Nephron progenitor cell (in vitro differentiated cells): ENCODE results near the gene MYL5.
A peak's percentile ranks its signal among the peaks of the same experiment; 100 is the strongest.

ENCODE experiments used
- DNase-seq: peaks from one replicate; pipeline ENCODE4 v3.0.0; 2021
- H3K27ac Mint-ChIP-seq: 2 replicates; pipeline ENCODE4 v1.8.0; 2021; ENCODE audit warnings: mild to moderate bottlenecking, moderate library complexity, mixed read lengths
- H3K27me3 Mint-ChIP-seq: 2 replicates; pipeline ENCODE4 v1.8.0; 2021; ENCODE audit warnings: mild to moderate bottlenecking, low read depth, mixed read lengths; ENCODE audit not compliant: poor library complexity
- H3K36me3 Mint-ChIP-seq: 2 replicates; pipeline ENCODE4 v1.8.0; 2021; ENCODE audit warnings: low read depth, mixed read lengths
- H3K4me1 Mint-ChIP-seq: 2 replicates; pipeline ENCODE4 v1.8.0; 2021; ENCODE audit warnings: mixed read lengths
- H3K4me3 Mint-ChIP-seq: 2 replicates; pipeline ENCODE4 v1.8.0; 2021; ENCODE audit warnings: mild to moderate bottlenecking, moderate library complexity, mixed read lengths
- H3K9me3 Mint-ChIP-seq: 2 replicates; pipeline ENCODE4 v1.8.0; 2021; ENCODE audit warnings: mild to moderate bottlenecking, moderate library complexity, mixed read lengths
- CTCF ChIP-seq: fragments of 200-600 bp; sonication (generic); IDR thresholded peaks from 2 replicates; pipeline ENCODE4 v1.5.0; 2021; ENCODE audit warnings: antibody characterized with exemption

Gene MYL5

GRCh38 chr4:663438-664428 is 10.6 kb upstream of the MYL5 start:
- TF ChIP-seq CTCF = no peak
- Mint-ChIP-seq H3K27me3 (peaks cover 11% of the 10 kb centered on the region), H3K9me3 (no peaks in the 10 kb centered on the region), H3K36me3 (peaks cover 21% of the 10 kb centered on the region), H3K4me1 (peaks cover 11% of the 10 kb centered on the region), H3K4me3 (peak overlapping the region; percentile 77), H3K27ac (no peak overlapping the region)
- DNase-seq = peak; percentile 64

GRCh38 chr4:664713-665231 is 9.6 kb upstream of the MYL5 start:
- H3K36me3 Mint-ChIP-seq = peaks cover 13% of the 10 kb centered on the region
- no peak overlapping the region for H3K27ac Mint-ChIP-seq
- H3K9me3 Mint-ChIP-seq = no peaks in the 10 kb centered on the region
- peaks cover 11% of the 10 kb centered on the region for H3K27me3 Mint-ChIP-seq
- no peak for DNase-seq
- peak overlapping the region; percentile 77 for H3K4me3 Mint-ChIP-seq
- TF ChIP-seq CTCF = no peak
- H3K4me1 Mint-ChIP-seq = peaks cover 5% of the 10 kb centered on the region

- Mint-ChIP-seq H3K27me3 (peaks cover 11% of the 10 kb centered on the region), H3K36me3 (peaks cover 8% of the 10 kb centered on the region), H3K4me3 (no peak overlapping the region), H3K9me3 (no peaks in the 10 kb centered on the region), H3K4me1 (peaks cover 5% of the 10 kb centered on the region), H3K27ac (no peak overlapping the region)
- no peak for TF ChIP-seq CTCF
- DNase-seq = no peak
These were observed 9.0 kb upstream of the MYL5 start for GRCh38 chr4:665381-665750.

GRCh38 chr4:665751-666435 is 8.4 kb upstream of the MYL5 start:
- no peak overlapping the region for H3K4me3 Mint-ChIP-seq
- H3K27me3 Mint-ChIP-seq = peaks cover 6% of the 10 kb centered on the region
- H3K27ac Mint-ChIP-seq = no peak overlapping the region
- no peak for TF ChIP-seq CTCF
- peaks cover 5% of the 10 kb centered on the region for H3K4me1 Mint-ChIP-seq
- no peaks in the 10 kb centered on the region for H3K9me3 Mint-ChIP-seq
- no peak for DNase-seq
- H3K36me3 Mint-ChIP-seq = peaks cover 7% of the 10 kb centered on the region

GRCh38 chr4:666436-666810 is 7.9 kb upstream of the MYL5 start:
- H3K4me3 Mint-ChIP-seq = no peak overlapping the region
- no peaks in the 10 kb centered on the region for H3K9me3 Mint-ChIP-seq
- DNase-seq = no peak
- no peak overlapping the region for H3K27ac Mint-ChIP-seq
- H3K36me3 Mint-ChIP-seq = peaks cover 8% of the 10 kb centered on the region
- peaks cover 5% of the 10 kb centered on the region for H3K4me1 Mint-ChIP-seq
- TF ChIP-seq CTCF = no peak
- peaks cover 5% of the 10 kb centered on the region for H3K27me3 Mint-ChIP-seq
